OCI-LY1 (cell line): ENCODE measurements around the gene SERPINI1.

Source experiments
- H2AFZ ChIP-seq: fragments of 200-600 bp; sonication (generic), shearing (Covaris generic); 2 replicates; pipeline ENCODE4 v1.6.0; 2014; ENCODE audit warnings: antibody characterized with exemption, mild to moderate bottlenecking, low read length
- H3F3A ChIP-seq: fragments of 200-600 bp; sonication (generic), shearing (Covaris generic); 2 replicates; pipeline ENCODE4 v1.6.0; 2014; ENCODE audit warnings: mild to moderate bottlenecking, antibody characterized with exemption, low read length, moderate library complexity; ENCODE audit not compliant: insufficient read depth
- H3K27ac ChIP-seq: fragments of 200-600 bp; sonication (generic); 2 replicates; pipeline ENCODE4 v1.5.1; 2014; ENCODE audit warnings: low read length, mixed run types, mild to moderate bottlenecking, low read depth; ENCODE audit not compliant: poor library complexity, severe bottlenecking
- H3K27me3 ChIP-seq: fragments of 200-600 bp; sonication (generic); 2 replicates; pipeline ENCODE4 v1.6.0; 2014; ENCODE audit warnings: antibody characterized with exemption, mild to moderate bottlenecking, low read length, moderate library complexity; ENCODE audit not compliant: insufficient read depth
- H3K36me3 ChIP-seq: fragments of 200-600 bp; sonication (generic); 2 replicates; pipeline ENCODE4 v1.6.1; 2014; ENCODE audit warnings: mild to moderate bottlenecking, antibody characterized with exemption, low read length, moderate library complexity, mixed read lengths; ENCODE audit not compliant: insufficient read depth
- H3K4me1 ChIP-seq: fragments of 200-600 bp; sonication (generic); 2 replicates; pipeline ENCODE4 v1.5.1; 2014; ENCODE audit warnings: mild to moderate bottlenecking, low read length, moderate library complexity; ENCODE audit not compliant: insufficient read depth, severe bottlenecking
- H3K4me2 ChIP-seq: fragments of 200-600 bp; sonication (generic), shearing (Covaris generic); 2 replicates; pipeline ENCODE4 v1.6.1; 2014; ENCODE audit warnings: low read length
- H3K4me3 ChIP-seq: fragments of 200-600 bp; sonication (generic); 2 replicates; pipeline ENCODE4 v1.5.1; 2014; ENCODE audit warnings: low read length, low read depth, mild to moderate bottlenecking, mixed read lengths; ENCODE audit not compliant: poor library complexity, severe bottlenecking
- H3K79me2 ChIP-seq: fragments of 200-600 bp; shearing (Covaris generic); 2 replicates; pipeline ENCODE4 v1.6.1; 2016; ENCODE audit warnings: mixed run types, low read length, mixed read lengths; ENCODE audit not compliant: insufficient read depth
- H3K9ac ChIP-seq: fragments of 200-600 bp; sonication (generic), shearing (Covaris generic); 2 replicates; pipeline ENCODE4 v1.6.1; 2014; ENCODE audit warnings: mild to moderate bottlenecking, low read length, mixed read lengths
- H3K9me2 ChIP-seq: fragments of 200-600 bp; sonication (generic), shearing (Covaris generic); 2 replicates; pipeline ENCODE4 v1.6.1; 2014; ENCODE audit warnings: low read depth, mild to moderate bottlenecking, low read length, mixed read lengths
- H3K9me3 ChIP-seq: fragments of 200-600 bp; shearing (Covaris generic); 2 replicates; pipeline ENCODE4 v1.6.1; 2014; ENCODE audit warnings: low read length, mixed read lengths
- H4K20me1 ChIP-seq: fragments of 200-600 bp; sonication (generic), shearing (Covaris generic); 2 replicates; pipeline ENCODE4 v1.6.0; 2016; ENCODE audit warnings: mild to moderate bottlenecking, low read length; ENCODE audit not compliant: insufficient read depth
- CTCF ChIP-seq: fragments of 200-600 bp; sonication (generic), shearing (Covaris generic); IDR thresholded peaks from 2 replicates; pipeline ENCODE4 v1.5.1; 2017; ENCODE audit warnings: mild to moderate bottlenecking, antibody characterized with exemption, low read length, moderate library complexity, mixed read lengths
- EZH2 ChIP-seq: fragments of 200-600 bp; sonication (generic), shearing (Covaris generic); IDR thresholded peaks from 2 replicates; pipeline ENCODE4 v1.8.0; 2017; ENCODE audit warnings: borderline replicate concordance, mixed run types, mild to moderate bottlenecking, antibody characterized with exemption, low read length, moderate library complexity, mixed read lengths

SERPINI1 gene

GRCh38 chr3:167829071-167829470 is 93.5 kb downstream of the SERPINI1 start:
- peak overlapping the region; percentile 52 for H3K4me2 ChIP-seq
- no peak for TF ChIP-seq CTCF
- no peak for TF ChIP-seq EZH2
- H3K27me3 ChIP-seq: no peaks in the 10 kb centered on the region
- H3K79me2 ChIP-seq: no peaks in the 10 kb centered on the region
- H3K9me2 ChIP-seq: no peaks in the 10 kb centered on the region
- H4K20me1 ChIP-seq: no peaks in the 10 kb centered on the region
- H3K4me3 ChIP-seq: no peak overlapping the region
- H2AFZ ChIP-seq: peak overlapping the region; percentile 15; the same call in 1 of the 2 replicates
- H3K4me1 ChIP-seq: peaks cover 57% of the 10 kb centered on the region
- H3F3A ChIP-seq: peaks cover 7% of the 10 kb centered on the region; the same call in 1 of the 2 replicates
- H3K36me3 ChIP-seq: no peaks in the 10 kb centered on the region
- H3K27ac ChIP-seq: peak overlapping the region; percentile 91
- 0 out of 2 replicates have a peak, but pooled peaks cover 3% of the 10 kb centered on the region for H3K9me3 ChIP-seq
- H3K9ac ChIP-seq: peak overlapping the region; percentile 33

GRCh38 chr3:167830007-167830406 is 94.5 kb downstream of the SERPINI1 start:
- Histone ChIP-seq H3K9me2 (no peaks in the 10 kb centered on the region), H3K4me2 (peak overlapping the region; percentile 52), H4K20me1 (no peaks in the 10 kb centered on the region), H3K27ac (peak overlapping the region; percentile 91), H3K9ac (peak overlapping the region; percentile 16; the same call in 1 of the 2 replicates), H2AFZ (no peak overlapping the region), H3F3A (peaks cover 7% of the 10 kb centered on the region; the same call in 1 of the 2 replicates), H3K4me1 (peaks cover 48% of the 10 kb centered on the region), H3K79me2 (no peaks in the 10 kb centered on the region), H3K27me3 (no peaks in the 10 kb centered on the region), H3K4me3 (peak overlapping the region; percentile 6), H3K36me3 (no peaks in the 10 kb centered on the region), H3K9me3 (0 out of 2 replicates have a peak, but pooled peaks cover 3% of the 10 kb centered on the region)
- no peak for TF ChIP-seq EZH2
- no peak; the same call in 1 of the 2 replicates for TF ChIP-seq CTCF

- no peak overlapping the region for H3K9ac ChIP-seq
- H3K4me3 ChIP-seq: no peak overlapping the region
- H3K9me3 ChIP-seq: 0 out of 2 replicates have a peak, but pooled peaks cover 3% of the 10 kb centered on the region
- peaks cover 1% of the 10 kb centered on the region; the same call in 1 of the 2 replicates for H3F3A ChIP-seq
- H3K27me3 ChIP-seq: no peaks in the 10 kb centered on the region
- peak overlapping the region; percentile 9 for H3K27ac ChIP-seq
- H2AFZ ChIP-seq: peak overlapping the region; percentile 80
- no peaks in the 10 kb centered on the region for H3K79me2 ChIP-seq
- TF ChIP-seq CTCF (no peak), EZH2 (no peak)
- no peak overlapping the region for H3K4me2 ChIP-seq
- H3K4me1 ChIP-seq: peaks cover 53% of the 10 kb centered on the region
- no peaks in the 10 kb centered on the region for H3K36me3 ChIP-seq
- H4K20me1 ChIP-seq: no peaks in the 10 kb centered on the region
- no peaks in the 10 kb centered on the region for H3K9me2 ChIP-seq
These were observed 99.8 kb downstream of the SERPINI1 start for GRCh38 chr3:167835359-167835758.
